ENCODE data around the gene C6orf141.

The C6orf141 gene

GRCh38 chr6:49519660-49520059 lies 30.8 kb upstream of the C6orf141 start:
- TF ChIP-seq ESRRG (CRISPR knock-in tag; IDR thresholded peaks at IDR 0.05) (no peak), PPARA (CRISPR knock-in tag; IDR thresholded peaks at IDR 0.05; ENCODE audit: borderline replicate concordance) (no peak), ZC3H10 (CRISPR knock-in tag; IDR thresholded peaks at IDR 0.05) (no peak), RARB (CRISPR knock-in tag; IDR thresholded peaks at IDR 0.05) (no peak), TOX (CRISPR knock-in tag; IDR thresholded peaks at IDR 0.05; ENCODE audit: borderline replicate concordance) (no peak)
- no peak for ATAC-seq

- TF ChIP-seq ZNF565 (CRISPR knock-in tag; conservative IDR thresholded peaks at IDR 0.05; ENCODE audit: low read depth) (no peak), ZFP3 (CRISPR knock-in tag; IDR thresholded peaks at IDR 0.05) (no peak), ZFP30 (CRISPR knock-in tag; IDR thresholded peaks at IDR 0.05) (no peak), CSDC2 (CRISPR knock-in tag; IDR thresholded peaks at IDR 0.05) (no peak), ESRRG (CRISPR knock-in tag; IDR thresholded peaks at IDR 0.05) (no peak), ZNF8 (CRISPR knock-in tag; IDR thresholded peaks at IDR 0.05) (no peak), TOX (CRISPR knock-in tag; IDR thresholded peaks at IDR 0.05; ENCODE audit: borderline replicate concordance) (no peak), PATZ1 (CRISPR knock-in tag; IDR thresholded peaks at IDR 0.05; ENCODE audit: borderline replicate concordance) (no peak), CREB5 (CRISPR knock-in tag; IDR thresholded peaks at IDR 0.05; ENCODE audit: low read depth) (no peak), GLIS3 (CRISPR knock-in tag; IDR thresholded peaks at IDR 0.05) (no peak), ISL1 (CRISPR knock-in tag; IDR thresholded peaks at IDR 0.05) (no peak), TCF4 (CRISPR knock-in tag; IDR thresholded peaks at IDR 0.05; ENCODE audit: borderline replicate concordance) (no peak), ZC3H10 (CRISPR knock-in tag; IDR thresholded peaks at IDR 0.05) (no peak), POU6F1 (CRISPR knock-in tag; IDR thresholded peaks at IDR 0.05; ENCODE audit: borderline replicate concordance, low read depth) (no peak), RARB (CRISPR knock-in tag; IDR thresholded peaks at IDR 0.05) (no peak), ZNF70 (CRISPR knock-in tag; IDR thresholded peaks at IDR 0.05) (no peak)
- no peak for ATAC-seq
These were observed 27.5 kb upstream of the C6orf141 start for GRCh38 chr6:49522710-49523593.

DNA sequence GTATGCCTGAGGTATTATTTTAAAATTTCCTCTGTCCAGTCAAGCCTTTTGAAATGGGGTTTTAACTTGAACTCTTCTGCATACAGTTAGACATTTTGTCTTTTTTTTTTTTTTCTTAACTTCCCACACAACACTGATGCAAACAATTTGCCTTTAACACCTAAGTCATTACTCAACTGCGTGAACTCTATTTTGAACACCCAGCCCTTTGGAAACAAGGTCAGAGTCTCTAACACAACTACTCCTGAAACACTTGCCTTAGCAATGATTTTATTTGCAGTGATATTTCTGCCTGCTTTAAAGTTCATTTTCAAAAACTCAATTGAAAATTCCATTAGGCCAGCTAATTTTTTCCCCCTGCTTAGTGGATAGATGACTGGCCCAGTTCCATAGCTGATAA lies 26.6 kb upstream of the C6orf141 start:
- no peak for TF ChIP-seq ZFP30 (CRISPR knock-in tag; IDR thresholded peaks at IDR 0.05)
- no peak for TF ChIP-seq ZC3H10 (CRISPR knock-in tag; IDR thresholded peaks at IDR 0.05)
- no peak for ATAC-seq

- no peak for ATAC-seq
- TF ChIP-seq SNAI2 (CRISPR knock-in tag; IDR thresholded peaks at IDR 0.05) = no peak
- no peak for TF ChIP-seq TSHZ2 (CRISPR knock-in tag; IDR thresholded peaks at IDR 0.05)
These were observed 25.9 kb upstream of the C6orf141 start for GRCh38 chr6:49524541-49524940.

- no peak for ATAC-seq
- TF ChIP-seq ZFP30 (CRISPR knock-in tag; IDR thresholded peaks at IDR 0.05) (no peak), ISL1 (CRISPR knock-in tag; IDR thresholded peaks at IDR 0.05) (no peak), TCF4 (CRISPR knock-in tag; IDR thresholded peaks at IDR 0.05; ENCODE audit: borderline replicate concordance) (no peak), SNAI2 (CRISPR knock-in tag; IDR thresholded peaks at IDR 0.05) (no peak), CREB5 (CRISPR knock-in tag; IDR thresholded peaks at IDR 0.05; ENCODE audit: low read depth) (no peak), ARNTL (CRISPR knock-in tag; IDR thresholded peaks at IDR 0.05; ENCODE audit: borderline replicate concordance, low read depth) (no peak), CSDC2 (CRISPR knock-in tag; IDR thresholded peaks at IDR 0.05) (no peak), PATZ1 (CRISPR knock-in tag; IDR thresholded peaks at IDR 0.05; ENCODE audit: borderline replicate concordance) (no peak), PPARA (CRISPR knock-in tag; IDR thresholded peaks at IDR 0.05; ENCODE audit: borderline replicate concordance) (no peak), GLIS3 (CRISPR knock-in tag; IDR thresholded peaks at IDR 0.05) (no peak)
These were observed 23.9 kb upstream of the C6orf141 start for GRCh38 chr6:49526598-49526997.
